MM.1S (cell line): ENCODE results near the gene NOPCHAP1.

Source experiments
- EZH2phosphoT487 ChIP-seq: fragments of 300-600 bp; sonication (generic); IDR thresholded peaks from 2 replicates; pipeline ENCODE4 v1.6.1; 2018; ENCODE audit warnings: antibody characterized with exemption, low read length
- TF ChIP-seq, protein P1 (sequence below): fragments of 300-600 bp; sonication (generic); IDR thresholded peaks from 2 replicates; pipeline ENCODE4 v1.5.1; 2016; ENCODE audit warnings: antibody characterized with exemption, low read length, mixed read lengths

GRCh38 chr12:104958001-104958804 lies 27.9 kb upstream of the NOPCHAP1 start, which contains the start of gene SLC41A2:
- TF ChIP-seq, protein P1, sequence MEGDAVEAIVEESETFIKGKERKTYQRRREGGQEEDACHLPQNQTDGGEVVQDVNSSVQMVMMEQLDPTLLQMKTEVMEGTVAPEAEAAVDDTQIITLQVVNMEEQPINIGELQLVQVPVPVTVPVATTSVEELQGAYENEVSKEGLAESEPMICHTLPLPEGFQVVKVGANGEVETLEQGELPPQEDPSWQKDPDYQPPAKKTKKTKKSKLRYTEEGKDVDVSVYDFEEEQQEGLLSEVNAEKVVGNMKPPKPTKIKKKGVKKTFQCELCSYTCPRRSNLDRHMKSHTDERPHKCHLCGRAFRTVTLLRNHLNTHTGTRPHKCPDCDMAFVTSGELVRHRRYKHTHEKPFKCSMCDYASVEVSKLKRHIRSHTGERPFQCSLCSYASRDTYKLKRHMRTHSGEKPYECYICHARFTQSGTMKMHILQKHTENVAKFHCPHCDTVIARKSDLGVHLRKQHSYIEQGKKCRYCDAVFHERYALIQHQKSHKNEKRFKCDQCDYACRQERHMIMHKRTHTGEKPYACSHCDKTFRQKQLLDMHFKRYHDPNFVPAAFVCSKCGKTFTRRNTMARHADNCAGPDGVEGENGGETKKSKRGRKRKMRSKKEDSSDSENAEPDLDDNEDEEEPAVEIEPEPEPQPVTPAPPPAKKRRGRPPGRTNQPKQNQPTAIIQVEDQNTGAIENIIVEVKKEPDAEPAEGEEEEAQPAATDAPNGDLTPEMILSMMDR = no peak
- TF ChIP-seq EZH2phosphoT487 = no peak
